Parathyroid adenoma (tissue), 2 donors: Measurements from ENCODE around the gene APBB2.
A peak's percentile ranks its signal among the peaks of the same experiment; 100 is the strongest.

Source experiments
- H2AFZ ChIP-seq: fragments of 300-600 bp; sonication (generic); one replicate; pipeline ENCODE4 v1.7.0; 2017; ENCODE audit warnings: antibody characterized with exemption, mild to moderate bottlenecking
- H3K27ac ChIP-seq: fragments of 300-600 bp; sonication (generic); one replicate; pipeline ENCODE4 v1.7.0; 2017
- H3K27me3 ChIP-seq: fragments of 300-600 bp; sonication (generic); one replicate; pipeline ENCODE4 v1.7.0; 2017; ENCODE audit warnings: low read length; ENCODE audit not compliant: control insufficient read depth, insufficient read depth
- H3K36me3 ChIP-seq: fragments of 300-600 bp; sonication (generic); one replicate; pipeline ENCODE4 v1.7.0; 2017; ENCODE audit warnings: low read length; ENCODE audit not compliant: control insufficient read depth, insufficient read depth
- H3K4me1 ChIP-seq: fragments of 300-600 bp; sonication (generic); one replicate; pipeline ENCODE4 v1.7.0; 2017; ENCODE audit warnings: control low read depth
- H3K4me2 ChIP-seq: fragments of 300-600 bp; sonication (generic); one replicate; pipeline ENCODE4 v1.7.0; 2017; ENCODE audit warnings: low read length
- H3K4me3 ChIP-seq: fragments of 300-600 bp; sonication (generic); one replicate; pipeline ENCODE4 v1.7.0; 2017; ENCODE audit warnings: low read depth, low read length
- H3K79me2 ChIP-seq: fragments of 300-600 bp; sonication (generic); one replicate; pipeline ENCODE4 v1.7.0; 2017; ENCODE audit warnings: control low read depth
- H3K9ac ChIP-seq: fragments of 300-600 bp; sonication (generic); one replicate; pipeline ENCODE4 v1.7.0; 2017; ENCODE audit warnings: mild to moderate bottlenecking
- H3K9me3 ChIP-seq: fragments of 300-600 bp; sonication (generic); one replicate; pipeline ENCODE4 v1.7.0; 2017; ENCODE audit warnings: low read length; ENCODE audit not compliant: control insufficient read depth
- CTCF ChIP-seq: fragments of 300-600 bp; sonication (generic); IDR thresholded peaks from one replicate; pipeline ENCODE4 v1.7.0; 2017; ENCODE audit warnings: antibody characterized with exemption, mild to moderate bottlenecking
- donor health status: primary hyperparathyroidism.

APBB2 gene

DNA sequence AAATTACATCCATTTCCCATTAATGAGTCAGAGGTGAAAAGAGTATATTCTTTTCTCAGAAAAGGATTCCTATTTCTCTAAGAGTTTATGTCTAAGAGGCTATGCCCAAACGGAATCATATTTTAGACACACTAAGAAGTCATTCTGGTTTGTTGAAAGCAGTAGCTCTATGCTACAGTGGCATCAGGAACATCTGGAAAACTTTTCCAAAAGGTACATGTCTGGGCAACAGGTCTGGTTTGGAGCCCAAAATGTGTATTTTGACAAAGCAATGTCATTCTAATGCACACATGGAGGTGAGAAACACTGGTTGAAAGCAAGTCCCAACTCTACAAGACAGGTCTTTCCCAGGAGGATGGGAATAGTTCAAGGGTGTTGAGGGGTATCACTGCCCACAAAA lies 56.1 kb downstream of the APBB2 start:
- H3K79me2 ChIP-seq, result no peaks in the 10 kb centered on the region
- no peak overlapping the region for H3K4me2 ChIP-seq
- H3K27ac ChIP-seq, result no peak overlapping the region
- no peak overlapping the region for H2AFZ ChIP-seq
- H3K9me3 ChIP-seq, result no peaks in the 10 kb centered on the region
- no peak overlapping the region for H3K9ac ChIP-seq
- H3K27me3 ChIP-seq, result no peaks in the 10 kb centered on the region
- no peaks in the 10 kb centered on the region for H3K4me1 ChIP-seq
- no peaks in the 10 kb centered on the region for H3K36me3 ChIP-seq
- TF ChIP-seq CTCF, result no peak
- H3K4me3 ChIP-seq, result no peak overlapping the region

GRCh38 chr4:41157009-41157408 lies 57.3 kb downstream of the APBB2 start:
- no peak overlapping the region for H3K4me3 ChIP-seq
- no peak overlapping the region for H2AFZ ChIP-seq
- no peak overlapping the region for H3K4me2 ChIP-seq
- H3K27ac ChIP-seq, result no peak overlapping the region
- no peaks in the 10 kb centered on the region for H3K36me3 ChIP-seq
- H3K9ac ChIP-seq, result no peak overlapping the region
- no peaks in the 10 kb centered on the region for H3K4me1 ChIP-seq
- no peak for TF ChIP-seq CTCF
- no peaks in the 10 kb centered on the region for H3K27me3 ChIP-seq
- H3K9me3 ChIP-seq, result no peaks in the 10 kb centered on the region
- H3K79me2 ChIP-seq, result no peaks in the 10 kb centered on the region

DNA sequence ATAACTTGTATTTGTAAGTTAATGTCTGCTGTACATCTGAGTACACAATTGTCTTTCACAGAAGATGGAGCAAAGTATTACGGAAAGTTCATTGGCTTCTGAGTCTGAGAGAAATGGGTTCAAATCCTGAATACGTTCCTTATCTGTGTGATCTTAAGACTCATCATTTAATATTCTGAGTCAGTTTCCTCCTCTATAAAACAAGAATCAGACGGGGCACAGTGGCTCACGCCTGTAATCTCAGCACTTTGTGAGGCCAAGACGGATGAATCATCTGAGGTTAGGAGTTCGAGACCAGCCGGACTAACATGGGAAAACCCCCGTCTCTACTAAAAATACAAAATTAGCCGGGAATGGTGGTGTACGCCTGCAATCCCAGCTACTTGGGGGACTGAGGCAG lies 57.8 kb downstream of the APBB2 start:
- H3K79me2 ChIP-seq, result no peaks in the 10 kb centered on the region
- H3K36me3 ChIP-seq, result no peaks in the 10 kb centered on the region
- no peaks in the 10 kb centered on the region for H3K4me1 ChIP-seq
- H3K27me3 ChIP-seq, result no peaks in the 10 kb centered on the region
- no peak overlapping the region for H3K4me3 ChIP-seq
- TF ChIP-seq CTCF, result no peak
- no peak overlapping the region for H3K9ac ChIP-seq
- H3K9me3 ChIP-seq, result no peaks in the 10 kb centered on the region
- H2AFZ ChIP-seq, result no peak overlapping the region
- no peak overlapping the region for H3K4me2 ChIP-seq
- H3K27ac ChIP-seq, result no peak overlapping the region

DNA sequence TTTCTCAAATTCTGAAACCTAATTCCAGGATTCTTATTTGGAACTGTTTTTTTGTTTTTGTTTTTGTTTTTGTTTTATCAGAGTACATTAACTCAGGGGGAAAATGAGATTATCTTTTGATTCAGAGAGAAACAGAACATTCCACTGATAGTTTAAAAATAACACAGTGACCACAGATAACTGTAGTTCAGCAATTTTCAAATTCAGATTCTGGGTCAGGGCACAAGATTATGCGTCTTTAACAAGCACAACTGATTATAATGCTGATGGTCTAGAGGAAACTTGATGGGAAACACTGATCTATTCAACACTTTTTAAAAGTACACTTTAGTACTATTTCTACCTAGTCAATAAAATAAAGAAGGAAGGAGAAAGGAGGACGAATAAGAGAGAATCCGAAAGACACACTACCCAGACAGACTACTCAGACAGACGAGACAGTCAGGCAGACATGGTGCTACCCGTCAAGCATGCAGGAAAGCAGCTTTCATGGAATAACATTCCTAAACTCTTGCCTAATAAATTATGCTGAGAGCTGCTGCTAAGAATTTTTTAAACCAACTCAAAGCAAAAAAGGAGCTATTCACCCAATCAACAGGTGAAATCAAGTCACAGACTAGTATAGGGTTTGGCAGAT lies 59.0 kb downstream of the APBB2 start:
- Histone ChIP-seq H3K27me3 (no peaks in the 10 kb centered on the region), H3K36me3 (no peaks in the 10 kb centered on the region), H2AFZ (no peak overlapping the region), H3K27ac (no peak overlapping the region), H3K9ac (no peak overlapping the region), H3K4me1 (no peaks in the 10 kb centered on the region), H3K4me2 (peak overlapping the region; percentile 32), H3K9me3 (no peaks in the 10 kb centered on the region), H3K4me3 (no peak overlapping the region), H3K79me2 (no peaks in the 10 kb centered on the region)
- no peak for TF ChIP-seq CTCF

GRCh38 chr4:41154814-41155177 lies 59.5 kb downstream of the APBB2 start:
- Histone ChIP-seq H3K9me3 (no peaks in the 10 kb centered on the region), H3K27me3 (no peaks in the 10 kb centered on the region), H3K4me1 (no peaks in the 10 kb centered on the region), H3K9ac (no peak overlapping the region), H3K27ac (no peak overlapping the region), H2AFZ (no peak overlapping the region), H3K4me3 (no peak overlapping the region), H3K79me2 (no peaks in the 10 kb centered on the region), H3K36me3 (no peaks in the 10 kb centered on the region), H3K4me2 (no peak overlapping the region)
- TF ChIP-seq CTCF, result no peak
